ENCODE data around the gene HEXD.

HEXD gene

GRCh38 chr17:82405051-82405450 lies 13.1 kb upstream of the HEXD start:
- H3K4me1 Mint-ChIP-seq, result peaks cover 36% of the 10 kb centered on the region
- H3K27me3 Mint-ChIP-seq (ENCODE audit: low read depth), result no peaks in the 10 kb centered on the region
- H3K4me3 Mint-ChIP-seq, result no peak overlapping the region
- no peak for TF ChIP-seq CTCF (IDR thresholded peaks at IDR 0.05; ENCODE audit: unreplicated experiment in 3 of 3)
- no peaks in the 10 kb centered on the region for H3K9me3 Mint-ChIP-seq
- no peak overlapping the region for H3K27ac Mint-ChIP-seq
- peaks cover 25% of the 10 kb centered on the region for H3K36me3 Mint-ChIP-seq (ENCODE audit: low read depth)

GRCh38 chr17:82406131-82406671 lies 11.9 kb upstream of the HEXD start:
- peaks cover 17% of the 10 kb centered on the region for H3K36me3 Mint-ChIP-seq (ENCODE audit: low read depth)
- TF ChIP-seq CTCF (IDR thresholded peaks at IDR 0.05; ENCODE audit: unreplicated experiment in 3 of 3), result no peak
- H3K9me3 Mint-ChIP-seq, result no peaks in the 10 kb centered on the region
- H3K27ac Mint-ChIP-seq, result no peak overlapping the region
- no peak overlapping the region for H3K4me3 Mint-ChIP-seq
- no peaks in the 10 kb centered on the region for H3K27me3 Mint-ChIP-seq (ENCODE audit: low read depth)
- peaks cover 27% of the 10 kb centered on the region for H3K4me1 Mint-ChIP-seq

- Mint-ChIP-seq H3K36me3 (ENCODE audit: low read depth) (peaks cover 13% of the 10 kb centered on the region), H3K4me3 (no peak overlapping the region), H3K9me3 (no peaks in the 10 kb centered on the region), H3K27ac (no peak overlapping the region), H3K27me3 (ENCODE audit: low read depth) (no peaks in the 10 kb centered on the region), H3K4me1 (peaks cover 23% of the 10 kb centered on the region)
- no peak for TF ChIP-seq CTCF (IDR thresholded peaks at IDR 0.05; ENCODE audit: unreplicated experiment in 3 of 3)
Observed at GRCh38 chr17:82407255-82407654, 10.9 kb upstream of the HEXD start.

GRCh38 chr17:82408288-82408937 lies 9.7 kb upstream of the HEXD start:
- no peaks in the 10 kb centered on the region for H3K27me3 Mint-ChIP-seq (ENCODE audit: low read depth)
- peaks cover 28% of the 10 kb centered on the region for H3K4me1 Mint-ChIP-seq
- no peak for TF ChIP-seq CTCF (IDR thresholded peaks at IDR 0.05; ENCODE audit: unreplicated experiment in 3 of 3)
- no peaks in the 10 kb centered on the region for H3K9me3 Mint-ChIP-seq
- no peak overlapping the region for H3K27ac Mint-ChIP-seq
- peaks cover 12% of the 10 kb centered on the region for H3K36me3 Mint-ChIP-seq (ENCODE audit: low read depth)
- H3K4me3 Mint-ChIP-seq, result no peak overlapping the region

- H3K36me3 Mint-ChIP-seq (ENCODE audit: low read depth), result peaks cover 8% of the 10 kb centered on the region
- peaks cover 28% of the 10 kb centered on the region for H3K4me1 Mint-ChIP-seq
- no peaks in the 10 kb centered on the region for H3K9me3 Mint-ChIP-seq
Observed at GRCh38 chr17:82408938-82409318, 9.2 kb upstream of the HEXD start.

More at GRCh38 chr17:82408938-82409318, 9.2 kb upstream of the HEXD start:
- no peaks in the 10 kb centered on the region for H3K27me3 Mint-ChIP-seq (ENCODE audit: low read depth)
- H3K27ac Mint-ChIP-seq, result no peak overlapping the region
- H3K4me3 Mint-ChIP-seq, result peak overlapping the region in 1 of 3 experiments; percentile 52
- TF ChIP-seq CTCF (IDR thresholded peaks at IDR 0.05; ENCODE audit: unreplicated experiment in 3 of 3), result no peak
